ENCODE data around the gene DNM3.

DNA sequence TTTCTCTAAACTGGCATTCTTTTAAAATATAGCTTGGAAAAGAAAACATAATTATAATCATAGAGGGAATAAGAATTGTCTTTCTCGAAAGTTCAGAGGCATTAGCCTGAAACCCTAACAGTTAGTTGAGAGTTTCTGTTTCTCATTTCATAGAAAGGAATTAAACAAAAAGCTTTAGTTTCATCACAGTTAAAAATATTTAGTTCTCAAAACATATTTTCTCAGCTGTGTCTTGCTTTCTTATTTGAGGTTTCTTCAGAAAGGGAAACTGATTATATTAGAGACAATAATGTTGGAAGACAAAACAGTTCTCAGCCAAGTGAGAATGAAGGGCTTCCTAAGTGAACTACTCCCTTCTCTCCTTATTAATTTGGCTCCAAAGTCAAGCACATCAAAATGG lies 503.8 kb downstream of the DNM3 start:
- TF ChIP-seq EZH2 (IDR thresholded peaks at IDR 0.05; ENCODE audit: low read depth, low read length, severe bottlenecking) = no peak
- TF ChIP-seq, protein P1, sequence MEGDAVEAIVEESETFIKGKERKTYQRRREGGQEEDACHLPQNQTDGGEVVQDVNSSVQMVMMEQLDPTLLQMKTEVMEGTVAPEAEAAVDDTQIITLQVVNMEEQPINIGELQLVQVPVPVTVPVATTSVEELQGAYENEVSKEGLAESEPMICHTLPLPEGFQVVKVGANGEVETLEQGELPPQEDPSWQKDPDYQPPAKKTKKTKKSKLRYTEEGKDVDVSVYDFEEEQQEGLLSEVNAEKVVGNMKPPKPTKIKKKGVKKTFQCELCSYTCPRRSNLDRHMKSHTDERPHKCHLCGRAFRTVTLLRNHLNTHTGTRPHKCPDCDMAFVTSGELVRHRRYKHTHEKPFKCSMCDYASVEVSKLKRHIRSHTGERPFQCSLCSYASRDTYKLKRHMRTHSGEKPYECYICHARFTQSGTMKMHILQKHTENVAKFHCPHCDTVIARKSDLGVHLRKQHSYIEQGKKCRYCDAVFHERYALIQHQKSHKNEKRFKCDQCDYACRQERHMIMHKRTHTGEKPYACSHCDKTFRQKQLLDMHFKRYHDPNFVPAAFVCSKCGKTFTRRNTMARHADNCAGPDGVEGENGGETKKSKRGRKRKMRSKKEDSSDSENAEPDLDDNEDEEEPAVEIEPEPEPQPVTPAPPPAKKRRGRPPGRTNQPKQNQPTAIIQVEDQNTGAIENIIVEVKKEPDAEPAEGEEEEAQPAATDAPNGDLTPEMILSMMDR (IDR thresholded peaks at IDR 0.05; ENCODE audit: control extremely low read depth in 1 of 3, insufficient read depth in 1 of 3, low read depth in 1 of 3, low read length in 3 of 3) = no peak
- TF ChIP-seq HDAC6 (IDR thresholded peaks at IDR 0.05; ENCODE audit: low read depth, low read length) = no peak
- TF ChIP-seq POLR2AphosphoS5 (IDR thresholded peaks at IDR 0.05; ENCODE audit: low read depth, low read length) = no peak
- no peak for TF ChIP-seq FOSL1 (IDR thresholded peaks at IDR 0.05; ENCODE audit: insufficient read depth, low read depth, low read length)

Data from H1 (cell line).